HG03064 (cell line): ENCODE results near the gene LRRC41.

Source experiments
- ATAC-seq: cut with Tn5 transposase; IDR thresholded peaks from one replicate; pipeline ENCODE4 v1.9.1; 2021; ENCODE audit warnings: low read depth; ENCODE audit not compliant: unreplicated experiment

LRRC41 gene

GRCh38 chr1:46288485-46289133 lies 14.8 kb downstream of the LRRC41 start:
- ATAC-seq, result no peak

GRCh38 chr1:46285730-46286477 lies 17.5 kb downstream of the LRRC41 start:
- ATAC-seq, result no peak

- ATAC-seq, result no peak
Observed at GRCh38 chr1:46284597-46285564, 18.5 kb downstream of the LRRC41 start.

- no peak for ATAC-seq
Observed at GRCh38 chr1:46284058-46284457, 19.4 kb downstream of the LRRC41 start.

- ATAC-seq, result no peak
Observed at GRCh38 chr1:46281021-46281420, 22.4 kb downstream of the LRRC41 start.

- no peak for ATAC-seq
Observed at GRCh38 chr1:46280092-46280491, 23.3 kb downstream of the LRRC41 start.

GRCh38 chr1:46278807-46279206 lies 24.6 kb downstream of the LRRC41 start:
- no peak for ATAC-seq

- ATAC-seq, result no peak
Observed at GRCh38 chr1:46277658-46278373, 25.6 kb downstream of the LRRC41 start.

GRCh38 chr1:46275030-46275337 lies 28.4 kb downstream of the LRRC41 start:
- ATAC-seq, result no peak

GRCh38 chr1:46274225-46275029 lies 29.0 kb downstream of the LRRC41 start:
- ATAC-seq, result no peak

GRCh38 chr1:46268578-46268977 lies 34.8 kb downstream of the LRRC41 start:
- ATAC-seq, result no peak

- ATAC-seq, result no peak
Observed at GRCh38 chr1:46263146-46263545, 40.3 kb downstream of the LRRC41 start.

GRCh38 chr1:46262508-46262907 lies 40.9 kb downstream of the LRRC41 start:
- no peak for ATAC-seq

GRCh38 chr1:46256523-46256922 lies 46.9 kb downstream of the LRRC41 start:
- ATAC-seq, result no peak

- ATAC-seq, result no peak
Observed at GRCh38 chr1:46254668-46255067, 48.7 kb downstream of the LRRC41 start.

GRCh38 chr1:46248122-46248920 lies 55.1 kb downstream of the LRRC41 start:
- ATAC-seq, result no peak

- ATAC-seq, result peak; percentile 92
Observed at GRCh38 chr1:46247436-46248121, 55.8 kb downstream of the LRRC41 start, which contains the start of gene RAD54L. Gene RAD54L, plus strand, starts transcription at chr1:46247763. Its CDS starts 643 bp downstream, at chr1:46248406.
